IMR-90 (cell line): ENCODE data around the gene DPYD. TPM values are rescaled to one million over a fixed set of nuclear protein-coding genes. Genes with fewer than 3 reads are reported as not detected.

ENCODE experiments used
- ATAC-seq: fragments of 200-7000 bp; cut with Tn5 transposase; 2 replicates; pipeline ENCODE4 v1.9.1; 2020; ENCODE audit warnings: low read depth, mild to moderate bottlenecking, moderate library complexity
- BruUV-seq: library from RNA; stranded (reverse); fragments of 400-500 nt; replicated peaks from 2 replicates; lab custom pipeline; 2021; lab: Mats Ljungman, UMichigan
- CTCF ChIA-PET: fragments of 300-600 bp; formaldehyde crosslinking; extraction: SDS; loops from one replicate; lab custom pipeline; 2021; ENCODE audit warnings: antibody characterized with exemption; lab: Yijun Ruan, JAX
- POLR2A ChIA-PET: fragments of 300-600 bp; sonication (Branson Sonifier 250); formaldehyde crosslinking; loops from one replicate; lab custom pipeline; 2022; ENCODE audit warnings: antibody characterized with exemption; ENCODE audit not compliant: unreplicated experiment; lab: Charles Lee
- DNase-seq: peaks from one replicate; pipeline ENCODE4 v3.0.0; 2013
- H2AFZ ChIP-seq: replicated peaks from 2 replicates; pipeline ENCODE3; 2013; ENCODE audit warnings: low read length, mild to moderate bottlenecking; ENCODE audit not compliant: poor library complexity
- H2AK5ac ChIP-seq: 2 replicates; pipeline ENCODE4 v1.6.1; 2013; ENCODE audit warnings: low read depth, low read length, inconsistent platforms
- H2AK9ac ChIP-seq: replicated peaks from 2 replicates; pipeline ENCODE3; 2013; ENCODE audit warnings: mild to moderate bottlenecking, low read depth, low read length, moderate library complexity; ENCODE audit not compliant: poor library complexity
- H2BK120ac ChIP-seq: 2 replicates; pipeline ENCODE4 v1.6.1; 2013; ENCODE audit warnings: low read depth, low read length, inconsistent platforms
- H2BK15ac ChIP-seq: 3 replicates; pipeline ENCODE4 v1.6.1; 2013; ENCODE audit warnings: low read depth, low read length, inconsistent platforms
- H2BK20ac ChIP-seq: 2 replicates; pipeline ENCODE4 v1.6.1; 2013; ENCODE audit warnings: low read depth, mild to moderate bottlenecking, inconsistent platforms, low read length, moderate library complexity
- H2BK5ac ChIP-seq: 2 replicates; pipeline ENCODE4 v1.6.1; 2013; ENCODE audit warnings: mild to moderate bottlenecking, low read depth, low read length, inconsistent platforms; ENCODE audit not compliant: poor library complexity, severe bottlenecking
- H3K14ac ChIP-seq: replicated peaks from 2 replicates; pipeline ENCODE4 v1.6.1; 2013; ENCODE audit warnings: low read depth, low read length, inconsistent platforms
- H3K18ac ChIP-seq: 2 replicates; pipeline ENCODE4 v1.6.1; 2013; ENCODE audit warnings: low read depth, low read length, control low read depth
- H3K23ac ChIP-seq: 2 replicates; pipeline ENCODE4 v1.6.1; 2013; ENCODE audit warnings: low read depth, low read length, inconsistent platforms
- H3K27ac ChIP-seq: 2 replicates; pipeline ENCODE4 v1.5.1; 2013; ENCODE audit warnings: mild to moderate bottlenecking, control low read depth, low read length; ENCODE audit not compliant: insufficient read depth
- H3K27me3 ChIP-seq: 2 replicates; pipeline ENCODE4 v1.6.1; 2013; ENCODE audit warnings: low read length; ENCODE audit not compliant: control insufficient read depth, insufficient read depth
- H3K36me3 ChIP-seq: 2 replicates; pipeline ENCODE4 v1.6.1; 2013; ENCODE audit warnings: low read length, mixed read lengths; ENCODE audit not compliant: control insufficient read depth, insufficient read depth
- H3K4ac ChIP-seq: 2 replicates; pipeline ENCODE4 v1.6.1; 2013; ENCODE audit warnings: low read depth, low read length, inconsistent platforms
- H3K4me1 ChIP-seq: 2 replicates; pipeline ENCODE4 v1.6.1; 2013; ENCODE audit warnings: low read length, mixed read lengths; ENCODE audit not compliant: control insufficient read depth, insufficient read depth
- H3K4me2 ChIP-seq: 2 replicates; pipeline ENCODE4 v1.6.1; 2013; ENCODE audit warnings: low read depth, mild to moderate bottlenecking, control low read depth, low read length, moderate library complexity
- H3K4me3 ChIP-seq: 2 replicates; pipeline ENCODE4 v1.5.1; 2013; ENCODE audit warnings: low read depth, mild to moderate bottlenecking, control low read depth, low read length, moderate library complexity; ENCODE audit not compliant: insufficient read depth
- H3K56ac ChIP-seq: 2 replicates; pipeline ENCODE4 v1.6.1; 2013; ENCODE audit warnings: low read length, inconsistent platforms; ENCODE audit not compliant: insufficient read depth; ENCODE audit errors: extremely low read depth
- H3K79me1 ChIP-seq, 2 experiments: 2 replicates each; pipeline ENCODE4 v1.6.1; 2013; ENCODE audit warnings: low read length in 2 of 2, inconsistent platforms in 1 of 2, low read depth in 1 of 2
- H3K9ac ChIP-seq: 2 replicates; pipeline ENCODE4 v1.6.1; 2013; ENCODE audit warnings: low read depth, low read length, control low read depth
- H3K9me1 ChIP-seq: 2 replicates; pipeline ENCODE4 v1.6.1; 2013; ENCODE audit warnings: low read length, inconsistent platforms; ENCODE audit not compliant: insufficient read depth
- H3K9me3 ChIP-seq: 2 replicates; pipeline ENCODE4 v1.6.1; 2013; ENCODE audit warnings: low read length; ENCODE audit not compliant: control insufficient read depth, insufficient read depth
- H4K20me1 ChIP-seq: 2 replicates; pipeline ENCODE4 v1.6.1; 2013; ENCODE audit warnings: low read length, inconsistent platforms; ENCODE audit not compliant: insufficient read depth
- H4K5ac ChIP-seq: 2 replicates; pipeline ENCODE4 v1.6.1; 2013; ENCODE audit warnings: mild to moderate bottlenecking, low read depth, low read length, control low read depth
- H4K8ac ChIP-seq, 2 experiments: 2 replicates each; pipeline ENCODE4 v1.6.1; 2013; ENCODE audit warnings: low read depth in 2 of 2, low read length in 2 of 2, control low read depth in 1 of 2, inconsistent platforms in 1 of 2
- H4K91ac ChIP-seq: 2 replicates; pipeline ENCODE4 v1.6.1; 2013; ENCODE audit warnings: low read depth, low read length, inconsistent platforms; ENCODE audit not compliant: insufficient read depth
- BHLHE40 ChIP-seq: fragments of 150-350 bp; IDR thresholded peaks from 2 replicates; pipeline ENCODE4 v1.6.1; 2016; ENCODE audit warnings: mild to moderate bottlenecking, low read depth, low read length
- CHD1 ChIP-seq: IDR thresholded peaks from 2 replicates; pipeline ENCODE4 v1.6.1; 2012; ENCODE audit warnings: low read depth, low read length, improper control_type of control experiment
- CTCF ChIP-seq: conservative IDR thresholded peaks from 2 replicates; pipeline ENCODE4 v1.5.1; 2012; ENCODE audit warnings: mild to moderate bottlenecking, low read depth, low read length, improper control_type of control experiment
- FOS ChIP-seq: fragments of 150-350 bp; IDR thresholded peaks from 2 replicates; pipeline ENCODE4 v1.6.1; 2016; ENCODE audit warnings: low read depth, low read length
- MXI1 ChIP-seq: IDR thresholded peaks from 2 replicates; pipeline ENCODE4 v1.6.1; 2012; ENCODE audit warnings: low read depth, mild to moderate bottlenecking, low read length, moderate library complexity, borderline replicate concordance
- NFE2L2 ChIP-seq: fragments of 150-350 bp; IDR thresholded peaks from 2 replicates; pipeline ENCODE4 v1.6.1; 2016; ENCODE audit warnings: low read depth, mild to moderate bottlenecking, low read length
- POLR2A ChIP-seq: IDR thresholded peaks from 2 replicates; pipeline ENCODE4 v1.6.1; 2012; ENCODE audit warnings: mild to moderate bottlenecking, low read depth, low read length
- RAD21 ChIP-seq: IDR thresholded peaks from 2 replicates; pipeline ENCODE4 v1.6.1; 2012; ENCODE audit warnings: low read length, improper control_type of control experiment
- RFX5 ChIP-seq: IDR thresholded peaks from 2 replicates; pipeline ENCODE4 v1.8.0; 2012; ENCODE audit warnings: low read depth, mild to moderate bottlenecking, low read length, moderate library complexity
- SMC3 ChIP-seq: fragments of 150-350 bp; IDR thresholded peaks from 2 replicates; pipeline ENCODE4 v1.6.1; 2016; ENCODE audit warnings: low read depth, mild to moderate bottlenecking, antibody characterized with exemption, low read length, moderate library complexity
- USF2 ChIP-seq: fragments of 150-350 bp; IDR thresholded peaks from 2 replicates; pipeline ENCODE4 v1.6.1; 2017; ENCODE audit warnings: mild to moderate bottlenecking, antibody characterized with exemption, low read length, low read depth
- WGBS, 2 experiments: methylation state at CpG; one replicate each; pipeline versions ENCODE4 v1.1.5 to v1.1.7; 2013; ENCODE audit warnings: missing lambda C conversion rate in 2 of 2; ENCODE audit not compliant: insufficient read length in 1 of 2; ENCODE audit errors: extremely low coverage in 2 of 2; 5-methylcytosine and 5-hydroxymethylcytosine counted together
- dilution Hi-C: fragments of 300-500 bp; cut with HindIII; formaldehyde crosslinking; loops from one replicate; pipeline ENCODE4 v1.14.3; 2018; ENCODE audit warnings: low sequenced_read_pairs; ENCODE audit not compliant: unreplicated experiment
- in situ Hi-C: fragments of 300-500 bp; cut with MboI; formaldehyde crosslinking; loops from 3 replicates; pipeline ENCODE4 v1.14.3; 2019; ENCODE audit warnings: low sequenced_read_pairs, inconsistent platforms, mixed read lengths
- intact Hi-C: fragments of 100-400 bp; cut with micrococcal nuclease; formaldehyde crosslinking; loops from 2 replicates; pipeline ENCODE4 v1.10.0; 2022
- polyA plus RNA-seq, 3 experiments: library from polyadenylated mRNA; depleted of rRNA; stranded (reverse); fragments of >200 nt; gene quantifications; 2 replicates each; pipeline ENCODE4 v1.2.3, GENCODE V29; 2012; ENCODE audit warnings: low replicate concordance in 1 of 3
- total RNA-seq: library from RNA; depleted of rRNA; stranded (reverse); fragments of >200 nt; gene quantifications from 2 replicates; pipeline ENCODE4 v1.2.3, GENCODE V29; 2012

DPYD gene
- total and polyA plus RNA-seq, 2 of the 4 experiments (the other 2 are of a cell fraction) = 9.3 to 47.3 TPM

GRCh38 chr1:97166626-97167025 lies 754.2 kb downstream of the DPYD start:
- Histone ChIP-seq H2BK20ac (no peak overlapping the region), H3K4ac (no peak overlapping the region), H3K14ac (no peak overlapping the region), H2AFZ (no peak overlapping the region), H3K23ac (no peak overlapping the region), H2AK9ac (no peak overlapping the region), H4K8ac (no peak overlapping the region), H3K27ac (no peak overlapping the region), H3K4me1 (no peaks in the 10 kb centered on the region), H3K36me3 (no peaks in the 10 kb centered on the region), H3K18ac (no peak overlapping the region), H3K4me3 (no peak overlapping the region), H3K79me1 (no peaks in the 10 kb centered on the region), H3K27me3 (no peaks in the 10 kb centered on the region), H4K5ac (no peak overlapping the region), H4K20me1 (no peaks in the 10 kb centered on the region), H3K9me3 (peaks cover 2% of the 10 kb centered on the region; the same call in 1 of the 2 replicates), H4K91ac (no peak overlapping the region), H3K9me1 (no peaks in the 10 kb centered on the region), H2AK5ac (no peak overlapping the region), H3K4me2 (no peak overlapping the region), H2BK120ac (no peak overlapping the region), H3K9ac (no peak overlapping the region), H2BK15ac (no peak overlapping the region), H3K56ac (no peak overlapping the region), H2BK5ac (no peak overlapping the region)
- no CpG with 5 or more reads among the region's 1 CpG for WGBS, 2 experiments
- intact Hi-C loops = no loop called here
- DNase-seq = no peak
- ChIA-PET CTCF (interaction anchor here (0.6 kb wide), 1 partner anchor 1612 kb away, joined by 3 read pairs; no protein-coding TSS in a partner anchor), POLR2A (no interaction called here)
- no TSS peak for BruUV-seq
- no peak for ATAC-seq
- dilution Hi-C loops = no loop called here
- in situ Hi-C loops = no loop called here
- TF ChIP-seq RFX5 (no peak), CTCF (no peak), CHD1 (no peak), RAD21 (no peak), USF2 (no peak), FOS (no peak), MXI1 (no peak), SMC3 (no peak), BHLHE40 (no peak), POLR2A (no peak), NFE2L2 (no peak)
